HG02943 (cell line): ENCODE data around the gene CPNE8.
"Not testable (repeated sequence)": the region's sequence is repeated elsewhere in the genome, so short reads cannot be mapped to it uniquely, and the experiment has no call there.

Experiments
- ATAC-seq: cut with Tn5 transposase; IDR thresholded peaks from one replicate; pipeline ENCODE4 v1.9.1; 2021; ENCODE audit warnings: mild to moderate bottlenecking, low read depth, moderate library complexity; ENCODE audit not compliant: unreplicated experiment

The CPNE8 gene

DNA sequence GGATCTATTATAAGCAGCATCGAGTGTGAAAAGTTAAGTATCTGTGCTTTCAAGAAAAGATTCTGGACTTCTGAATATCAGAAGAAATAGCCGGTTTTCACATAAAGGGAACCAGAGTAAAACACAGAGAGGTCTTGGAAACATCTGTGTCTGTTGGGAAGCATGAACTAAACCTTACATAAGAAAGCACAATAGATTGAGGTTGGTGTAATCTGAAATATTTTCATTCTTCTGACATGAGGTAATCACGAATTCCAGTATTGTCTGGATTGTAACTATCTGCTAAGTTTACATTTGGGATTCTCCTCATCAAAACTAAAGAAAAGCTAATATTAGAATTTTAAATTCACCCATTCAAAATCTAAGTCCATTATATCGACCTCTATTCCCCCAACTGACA is 161.3 kb downstream of the CPNE8 start:
- ATAC-seq: no peak

- ATAC-seq: not testable (repeated sequence)
Observed at GRCh38 chr12:38742496-38742895, 162.9 kb downstream of the CPNE8 start.

DNA sequence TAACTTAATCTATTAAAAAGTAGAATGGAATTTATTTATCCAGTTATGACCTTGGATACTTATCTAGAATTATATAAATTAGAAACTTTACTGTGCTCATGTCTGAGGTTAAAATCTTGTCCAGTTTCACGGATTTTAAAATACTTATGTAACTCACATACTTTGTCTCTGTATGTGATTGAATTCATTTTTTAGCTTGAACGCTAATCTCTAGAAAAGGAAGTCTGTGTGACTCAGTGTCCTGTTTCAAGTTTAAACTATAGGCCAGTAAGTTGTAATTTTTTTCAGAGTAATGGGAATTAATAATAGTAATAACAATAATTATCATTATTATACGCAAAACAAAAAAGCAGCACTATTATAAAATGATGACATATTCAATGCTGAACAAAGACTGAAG is 168.6 kb downstream of the CPNE8 start:
- no peak for ATAC-seq

DNA sequence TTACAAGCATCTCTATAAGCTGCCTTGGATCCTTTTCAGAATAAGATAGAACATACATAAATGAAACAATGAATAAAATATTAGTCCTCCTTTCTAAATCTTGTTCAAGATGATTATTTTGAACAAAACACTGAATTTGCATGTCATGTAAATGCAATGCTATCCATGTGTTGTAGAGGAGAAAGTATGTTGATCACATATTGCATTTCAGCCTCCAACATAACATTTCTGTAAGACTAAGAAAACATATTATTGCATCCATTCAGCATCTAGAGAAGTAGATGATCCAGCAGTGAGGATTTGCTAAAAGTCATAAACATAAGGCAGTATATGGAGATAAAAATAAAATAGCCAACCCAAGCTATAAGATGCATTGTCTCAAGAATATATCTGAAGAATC is 172.6 kb downstream of the CPNE8 start:
- ATAC-seq: no peak

DNA sequence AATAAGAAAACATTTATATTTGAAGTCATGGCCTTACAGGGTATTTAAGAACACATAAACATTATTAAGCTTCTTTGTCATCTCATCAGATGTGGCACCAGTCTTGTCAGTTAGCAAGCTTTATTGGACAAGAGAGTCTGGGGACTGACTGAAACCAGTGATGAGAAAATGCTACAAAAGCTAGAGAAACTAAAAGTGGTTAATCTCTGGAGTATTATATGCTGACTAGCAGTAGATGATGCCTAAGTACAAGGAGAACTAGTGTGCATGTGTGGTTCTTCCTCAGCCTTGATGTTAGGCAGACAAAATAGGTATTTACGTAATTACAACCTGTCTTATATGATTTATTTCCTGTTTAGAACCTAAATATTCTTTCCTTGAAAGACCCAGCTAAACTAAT is 176.5 kb downstream of the CPNE8 start:
- no peak for ATAC-seq

- no peak for ATAC-seq
Observed at GRCh38 chr12:38721611-38722252, 183.7 kb downstream of the CPNE8 start.

DNA sequence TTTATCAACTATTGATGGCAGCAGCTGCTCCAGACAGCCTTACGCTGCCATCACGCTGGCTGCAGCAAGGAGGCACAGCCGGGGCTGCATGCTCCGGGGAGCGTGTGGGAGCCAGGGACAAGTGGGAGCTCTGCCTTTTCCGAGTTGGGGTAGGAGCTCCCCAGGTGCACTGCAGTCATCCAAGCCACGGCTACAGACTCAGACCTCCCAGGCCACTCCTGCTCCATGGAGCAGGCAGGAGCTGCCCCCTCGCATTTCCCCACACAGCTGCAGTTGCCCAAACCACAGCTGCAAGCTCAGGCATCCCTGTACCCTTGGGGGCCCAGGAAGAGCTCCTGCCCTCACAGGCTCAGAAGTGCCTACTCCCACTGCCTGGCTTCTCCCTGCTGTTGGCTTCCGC is 184.7 kb downstream of the CPNE8 start:
- no peak for ATAC-seq

- no peak for ATAC-seq
Observed at GRCh38 chr12:38713294-38713693, 192.1 kb downstream of the CPNE8 start.

DNA sequence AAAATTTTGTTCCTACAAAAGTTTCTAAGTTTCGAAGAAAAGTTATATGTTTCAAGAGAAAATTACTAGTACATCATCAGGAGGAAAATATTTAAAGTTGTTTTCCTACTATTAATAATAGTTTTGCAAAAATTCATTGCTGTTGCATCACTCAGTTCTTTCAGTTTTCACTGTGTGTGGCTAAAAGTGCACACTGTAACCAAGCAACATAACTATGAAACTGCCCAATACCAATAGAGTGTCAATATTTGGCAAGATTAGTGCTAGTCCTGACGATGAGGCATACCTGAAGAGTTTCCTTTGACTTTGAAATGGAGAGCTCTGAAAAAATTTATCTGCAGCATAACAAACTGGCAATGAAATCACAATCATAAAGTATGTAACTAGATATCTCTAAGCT is 194.3 kb downstream of the CPNE8 start:
- ATAC-seq: no peak

GRCh38 chr12:38708466-38708865 is 196.9 kb downstream of the CPNE8 start:
- ATAC-seq: no peak

DNA sequence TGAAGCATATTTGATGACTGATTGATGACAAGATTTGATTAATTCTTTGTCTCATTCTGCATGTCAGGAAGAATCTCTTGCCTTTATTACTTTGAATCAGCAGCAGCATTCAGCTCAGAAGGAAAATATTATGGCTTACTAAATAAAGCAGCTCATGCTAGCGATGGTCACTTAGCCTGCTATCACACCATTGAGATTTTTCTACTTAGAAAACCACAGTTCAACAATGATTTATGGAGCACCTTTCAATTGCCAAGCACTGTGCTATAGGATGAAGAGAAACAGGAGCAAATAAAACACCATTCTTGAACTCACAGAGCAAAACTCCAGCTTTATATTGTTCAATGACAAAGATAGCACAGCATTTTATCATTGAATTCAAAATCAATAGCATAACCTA is 197.7 kb downstream of the CPNE8 start:
- no peak for ATAC-seq

DNA sequence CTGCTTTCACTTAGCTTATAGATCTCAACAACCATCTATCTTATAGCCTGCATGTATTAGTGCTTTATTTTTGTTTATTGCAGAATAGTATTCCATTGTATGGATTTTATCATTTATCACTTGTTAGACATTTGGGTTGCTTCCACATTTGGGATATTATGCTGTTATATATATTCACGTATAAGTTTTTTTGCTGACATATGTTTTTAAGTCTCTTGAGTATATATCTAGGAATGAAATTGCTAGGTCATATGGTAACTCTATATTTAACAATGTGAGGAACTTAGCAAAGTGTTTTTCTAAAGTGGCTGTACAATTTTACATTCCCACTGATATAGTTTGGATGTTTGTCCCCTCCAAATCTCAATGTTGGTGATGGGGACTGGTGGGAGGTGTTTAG is 208.1 kb downstream of the CPNE8 start:
- ATAC-seq: no peak

DNA sequence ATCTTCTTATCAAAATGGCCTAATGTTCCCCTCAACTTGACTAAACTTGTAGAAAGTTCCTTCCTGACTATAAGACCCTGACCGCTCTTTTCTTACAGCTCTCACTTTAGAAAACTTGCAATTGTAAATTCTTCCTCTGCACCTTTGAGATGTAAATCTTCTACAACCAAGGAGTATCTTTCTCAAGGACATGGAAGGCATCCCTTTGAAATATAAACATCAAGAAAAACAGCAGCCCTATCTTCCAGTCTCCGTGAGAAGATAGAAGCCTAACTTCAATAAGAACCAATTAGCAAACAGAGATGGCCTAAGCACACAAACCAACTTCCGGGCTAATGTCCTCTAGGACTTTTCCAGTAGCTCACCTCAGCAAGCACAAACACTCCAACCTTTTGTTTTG is 210.3 kb downstream of the CPNE8 start:
- no peak for ATAC-seq

- ATAC-seq: no peak
Observed at GRCh38 chr12:38691164-38691563, 214.2 kb downstream of the CPNE8 start.

- ATAC-seq: no peak
Observed at GRCh38 chr12:38690646-38691045, 214.7 kb downstream of the CPNE8 start.

- ATAC-seq: no peak
Observed at GRCh38 chr12:38689704-38690103, 215.7 kb downstream of the CPNE8 start.

DNA sequence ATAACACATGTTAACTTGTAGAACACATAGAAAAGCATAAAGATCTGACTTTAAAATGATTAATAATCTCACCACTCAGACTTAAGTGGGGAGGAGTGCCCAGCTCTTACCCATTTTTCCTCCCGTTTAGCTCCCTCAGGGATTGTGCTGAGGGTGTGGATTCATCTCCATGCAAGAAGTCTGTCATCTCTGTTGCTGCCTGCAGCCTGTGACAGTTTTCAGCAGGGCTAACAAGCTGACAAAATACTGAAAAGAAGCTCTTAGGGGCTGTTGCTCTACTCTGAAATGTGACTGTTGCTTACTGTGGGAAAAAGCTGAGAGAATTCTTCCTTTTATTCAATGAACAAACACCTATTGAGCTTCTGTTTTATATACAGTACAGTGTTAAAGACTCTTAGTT is 216.2 kb downstream of the CPNE8 start:
- no peak for ATAC-seq

GRCh38 chr12:38682521-38682920 is 222.9 kb downstream of the CPNE8 start:
- ATAC-seq: no peak

GRCh38 chr12:38669530-38669929 is 235.9 kb downstream of the CPNE8 start:
- no peak for ATAC-seq

- ATAC-seq: no peak
Observed at GRCh38 chr12:38669081-38669480, 236.3 kb downstream of the CPNE8 start.

- ATAC-seq: no peak
Observed at GRCh38 chr12:38666425-38666824, 239.0 kb downstream of the CPNE8 start.

- ATAC-seq: no peak
Observed at GRCh38 chr12:38664661-38665269, 240.6 kb downstream of the CPNE8 start.

- ATAC-seq: no peak
Observed at GRCh38 chr12:38662829-38663228, 242.6 kb downstream of the CPNE8 start.
